SK-N-DZ (cell line): ENCODE measurements around the gene LYZ.
A peak's percentile ranks its signal among the peaks of the same experiment; 100 is the strongest.

Experiments
- DNase-seq: peaks from one replicate; pipeline ENCODE4 v3.0.0-alpha.2; 2015; ENCODE audit warnings: low spot score

The LYZ gene

DNA sequence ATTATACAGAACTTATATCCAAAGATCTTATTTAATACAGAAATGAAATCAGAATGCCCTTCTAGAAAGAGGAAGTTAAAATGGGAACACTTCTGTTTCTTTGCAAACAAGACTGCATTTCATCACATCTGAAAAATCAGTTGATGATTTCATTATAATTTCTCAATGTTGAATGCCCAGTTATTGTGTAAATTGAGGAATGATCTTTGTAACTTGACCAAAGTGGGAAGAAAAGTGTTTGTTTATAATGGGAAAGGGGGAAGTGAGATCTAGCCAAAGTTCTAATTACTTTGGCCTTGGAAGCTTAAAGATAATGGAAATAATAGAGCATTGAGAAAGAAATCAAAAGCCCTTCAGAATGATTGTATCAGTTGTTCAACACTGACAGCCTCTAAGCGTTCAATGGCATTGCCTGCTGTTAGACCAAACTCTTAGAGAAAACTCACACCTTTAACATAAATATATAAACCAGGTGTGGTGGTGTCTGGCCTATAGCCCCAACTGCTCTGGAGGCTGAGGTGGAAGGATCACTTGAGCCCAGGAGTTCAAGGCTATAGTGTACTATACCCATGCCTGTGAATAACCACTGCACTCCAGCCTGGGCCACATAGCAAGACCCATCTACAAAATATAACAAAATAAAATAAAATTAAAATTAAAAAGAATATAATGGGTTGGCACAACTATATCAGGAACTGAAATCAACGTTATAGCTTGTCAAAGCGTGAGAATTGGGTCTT, 9.9 kb upstream of the LYZ start:
- no peak for DNase-seq

GRCh38 chr12:69338936-69339335, 9.2 kb upstream of the LYZ start:
- DNase-seq, result no peak

- no peak for DNase-seq
Observed at GRCh38 chr12:69339999-69340398, 8.2 kb upstream of the LYZ start.

- no peak for DNase-seq
Observed at GRCh38 chr12:69341328-69341727, 6.9 kb upstream of the LYZ start.

DNA sequence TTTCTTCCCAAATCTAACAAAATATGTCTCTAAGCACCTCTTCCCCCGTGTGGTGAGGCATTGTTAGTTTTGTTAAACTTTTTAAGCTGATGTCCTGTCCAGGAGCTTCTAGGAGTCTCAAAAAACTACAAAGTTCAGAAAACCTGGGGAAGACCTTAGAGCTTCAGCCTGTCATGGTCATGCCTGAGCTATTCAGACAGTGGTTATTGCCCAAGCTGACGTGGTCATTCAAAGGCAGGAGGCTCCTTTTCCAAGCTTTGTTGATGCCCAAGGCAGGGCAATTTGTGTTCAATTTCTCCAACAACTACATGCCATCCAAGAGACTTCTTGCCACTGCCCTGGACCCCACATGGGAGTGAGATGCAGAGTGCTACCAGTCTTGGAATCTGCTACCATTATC, 5.8 kb upstream of the LYZ start:
- no peak for DNase-seq

GRCh38 chr12:69343357-69343756, 4.8 kb upstream of the LYZ start:
- DNase-seq, result no peak

DNA sequence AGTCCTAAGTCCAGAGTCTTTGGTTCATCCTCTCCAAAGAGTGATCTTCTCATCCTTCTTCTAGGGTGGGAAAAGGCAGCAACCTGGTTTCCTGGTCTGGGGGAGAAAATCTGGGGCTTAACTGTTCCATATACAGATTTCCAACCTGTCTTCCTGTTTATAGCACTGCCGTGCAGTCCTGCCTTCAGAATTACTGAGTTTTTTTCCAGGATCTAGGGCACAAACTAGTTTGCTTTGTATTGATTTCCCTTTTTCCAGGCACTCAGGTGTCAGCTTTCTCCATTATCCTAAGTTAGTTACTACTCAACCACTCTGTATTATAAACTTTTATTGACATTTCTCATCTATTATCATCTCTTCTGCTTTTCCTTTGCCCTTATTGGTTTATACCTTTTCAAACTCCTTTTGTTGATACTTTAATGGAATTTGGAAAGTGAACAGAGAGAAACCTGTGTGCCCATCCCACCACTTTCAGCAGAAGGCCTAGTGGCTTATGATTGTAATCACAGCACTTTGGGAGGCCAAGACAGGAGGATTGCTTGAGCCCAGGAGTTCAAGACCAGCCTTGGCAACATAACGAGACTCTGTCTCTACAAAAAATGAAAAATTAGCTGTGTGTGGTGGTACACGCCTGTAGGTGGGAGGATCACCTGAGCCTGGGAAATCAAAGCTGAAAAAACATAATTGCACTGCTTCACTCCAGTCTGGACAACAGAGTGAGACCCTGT, 4.1 kb upstream of the LYZ start:
- DNase-seq, result no peak

GRCh38 chr12:69345077-69345476, 3.1 kb upstream of the LYZ start:
- DNase-seq, result no peak

DNA sequence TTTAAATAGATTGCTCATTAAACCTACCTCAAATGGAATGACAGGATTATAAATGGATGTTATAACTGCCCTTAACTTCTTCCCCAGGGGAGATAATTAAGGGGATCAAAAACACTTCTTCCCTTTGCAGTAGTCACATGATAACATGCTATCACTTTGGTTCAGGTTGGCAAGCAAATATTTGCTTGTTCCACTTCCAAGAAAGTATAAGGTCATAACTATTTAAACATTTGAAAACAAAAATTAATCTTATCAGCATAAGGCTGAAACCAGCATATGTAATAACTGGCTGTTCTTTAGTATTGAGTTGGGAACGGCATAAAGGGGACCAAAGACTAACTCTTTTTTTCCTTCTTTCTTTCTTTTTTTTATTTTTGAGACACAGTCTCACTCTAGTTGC, 2.4 kb upstream of the LYZ start:
- no peak for DNase-seq

GRCh38 chr12:69350002-69350626, 1.9 kb downstream of the LYZ start:
- no peak for DNase-seq

GRCh38 chr12:69350777-69351176, 2.6 kb downstream of the LYZ start:
- DNase-seq, result no peak

GRCh38 chr12:69351462-69352236, 3.5 kb downstream of the LYZ start:
- DNase-seq, result no peak

GRCh38 chr12:69352904-69353303, 4.7 kb downstream of the LYZ start:
- DNase-seq, result no peak

DNA sequence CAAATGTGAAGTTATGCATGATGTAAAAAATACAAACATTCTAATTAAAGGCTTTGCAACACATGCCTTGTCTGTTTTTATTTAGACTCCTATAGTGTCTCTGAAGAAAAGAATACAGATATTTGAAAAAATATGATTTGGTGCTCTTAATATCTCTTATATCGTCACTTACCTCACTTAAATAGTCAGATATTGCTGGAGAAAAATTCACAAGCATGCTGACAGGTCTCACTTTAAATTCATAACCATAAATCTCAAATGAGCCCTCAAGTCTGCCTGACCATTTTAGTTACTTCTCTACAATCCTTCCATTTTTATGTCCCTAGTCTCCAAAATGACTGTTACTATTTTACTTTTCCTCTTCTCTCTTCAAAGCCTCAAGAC, 6.0 kb downstream of the LYZ start:
- DNase-seq, result no peak

DNA sequence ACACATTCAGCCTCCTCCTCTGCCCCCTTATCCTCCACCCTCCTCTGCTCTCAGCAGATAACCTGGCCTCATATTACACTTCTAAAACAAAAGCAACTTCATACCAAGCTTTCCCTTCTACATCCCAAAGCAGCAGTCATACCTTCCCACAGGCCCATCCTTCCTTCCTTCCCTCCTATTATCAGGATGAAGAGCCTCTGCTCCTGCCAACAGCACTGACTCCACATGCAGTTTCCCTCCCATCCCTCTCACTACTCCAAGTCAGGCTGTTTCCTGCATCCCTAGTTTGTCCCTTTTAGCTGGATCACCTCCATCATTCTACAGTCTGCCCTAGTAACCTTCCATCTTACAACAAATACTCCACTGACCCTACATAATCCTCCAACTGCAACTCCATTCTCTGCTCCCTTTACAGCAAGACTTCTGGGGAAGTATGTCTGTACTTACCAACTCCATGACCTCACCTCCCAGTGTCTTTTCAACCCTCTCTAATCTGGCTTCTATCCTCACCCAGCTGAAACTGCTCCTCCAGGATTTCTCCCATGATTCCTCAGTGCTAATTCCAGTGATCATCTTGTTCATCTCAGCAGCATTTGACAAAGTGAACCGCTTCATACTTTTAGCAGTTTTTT, 6.5 kb downstream of the LYZ start:
- DNase-seq, result peak; percentile 23

GRCh38 chr12:69355363-69356028, 7.3 kb downstream of the LYZ start:
- DNase-seq, result no peak

- peak; percentile 94 for DNase-seq
Observed at GRCh38 chr12:69359531-69360347, 11.6 kb downstream of the LYZ start, which contains the start of gene YEATS4. Gene YEATS4, plus strand, starts transcription at chr12:69359743. Its CDS starts 230 bp downstream, at chr12:69359973.

DNA sequence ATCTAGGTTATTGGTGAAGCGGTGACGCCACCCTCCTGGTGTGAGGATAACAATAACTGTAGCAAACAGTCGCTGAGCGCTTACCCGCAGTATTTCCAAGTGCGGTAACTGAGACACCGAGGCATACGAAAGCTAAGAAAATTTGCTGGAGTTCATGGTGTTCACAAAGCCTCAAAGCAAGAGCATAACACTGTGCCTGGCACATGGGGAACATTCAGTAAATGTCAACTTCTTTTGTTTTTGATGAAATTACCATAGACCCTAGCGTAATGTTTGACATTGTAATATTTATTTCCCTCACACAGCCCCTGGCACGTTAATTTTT, 12.1 kb downstream of the LYZ start:
- DNase-seq, result no peak

DNA sequence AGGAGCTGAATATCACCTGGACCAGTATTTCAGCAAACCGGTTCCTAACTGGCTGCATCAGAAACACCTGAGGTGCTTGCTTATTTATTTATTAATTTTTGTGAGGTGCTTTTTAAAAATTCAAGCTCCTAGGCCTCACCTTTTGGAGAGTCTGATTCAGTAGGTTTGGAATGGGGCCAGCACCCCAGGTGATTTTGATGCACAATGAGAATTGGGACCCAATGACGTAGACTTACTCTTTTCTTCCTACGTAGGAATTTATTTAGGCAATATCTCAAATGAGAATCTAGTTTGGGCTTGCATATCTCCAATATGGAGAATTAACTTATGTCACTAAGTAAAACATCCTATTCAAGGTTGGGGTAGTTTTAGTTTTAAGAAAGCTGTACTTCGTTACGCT, 18.6 kb downstream of the LYZ start:
- DNase-seq, result no peak

DNA sequence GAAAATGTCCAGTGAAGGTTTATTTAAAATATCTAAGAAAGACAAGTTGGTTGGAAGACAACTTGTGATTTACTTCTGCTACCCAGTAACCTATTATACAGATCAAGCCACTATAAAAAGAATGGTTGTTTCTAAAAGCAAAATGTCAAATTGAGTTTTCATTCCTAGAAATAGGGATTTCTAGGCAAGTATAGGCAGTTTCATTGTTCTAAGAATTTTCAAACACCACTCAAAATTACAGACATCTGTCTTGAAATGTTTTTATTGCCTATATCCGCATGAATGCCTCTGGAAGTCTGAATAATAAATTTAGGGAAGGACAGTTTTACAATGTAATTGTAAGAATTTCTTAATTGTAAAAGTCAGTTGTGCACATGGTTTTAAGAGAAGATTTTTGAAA, 20.0 kb downstream of the LYZ start:
- DNase-seq, result no peak
